HEK293 (cell line): ENCODE results near the gene GBA2.

Source experiments
- CTCF ChIA-PET: fragments of 350-600 bp; formaldehyde crosslinking; extraction: SDS; loops from one replicate; lab custom pipeline; 2021; ENCODE audit warnings: antibody characterized with exemption; lab: Yijun Ruan, JAX
- POLR2A ChIA-PET: fragments of 300-600 bp; formaldehyde crosslinking; extraction: SDS; loops from one replicate; lab custom pipeline; 2020; ENCODE audit warnings: antibody characterized with exemption, inconsistent platforms; lab: Yijun Ruan, JAX
- H3K27ac ChIP-seq: fragments of 200-500 bp; sonication (Bioruptor generic); 2 replicates; pipeline ENCODE4 v1.5.1; 2014; ENCODE audit warnings: low read depth, low read length, control low read depth, inconsistent platforms; ENCODE audit errors: extremely low read depth
- H3K36me3 ChIP-seq, 2 experiments: fragments of 200-500 bp in 1 of 2; sonication (Bioruptor generic) in 1 of 2; 1 replicate in 1 of 2; 2 replicates in 1 of 2; pipeline ENCODE4 v1.5.1; 2014 to 2017; ENCODE audit warnings: inconsistent platforms in 2 of 2, low read length in 2 of 2; ENCODE audit not compliant: control insufficient read depth in 2 of 2, insufficient read depth in 1 of 2
- H3K4me1 ChIP-seq: fragments of 200-500 bp; sonication (Bioruptor generic); 2 replicates; pipeline ENCODE4 v1.5.1; 2014; ENCODE audit warnings: mild to moderate bottlenecking, low read length, inconsistent platforms; ENCODE audit not compliant: control insufficient read depth, insufficient read depth
- H3K4me3 ChIP-seq: 2 replicates; pipeline ENCODE4 v1.5.1; 2011; ENCODE audit warnings: low read depth, mild to moderate bottlenecking, control low read depth, low read length, moderate library complexity
- H3K9me3 ChIP-seq: fragments of 200-500 bp; sonication (Bioruptor generic); 2 replicates; pipeline ENCODE4 v1.5.1; 2014; ENCODE audit warnings: low read depth, low read length, inconsistent platforms; ENCODE audit not compliant: control insufficient read depth, insufficient read depth
- FEZF1 ChIP-seq: fragments of 450-650 bp; formaldehyde crosslinking; IDR thresholded peaks from 2 replicates; pipeline ENCODE4 v1.5.1; 2016; ENCODE audit warnings: missing biosample characterization, missing genetic modification characterization
- REPIN1 ChIP-seq: fragments of 450-650 bp; formaldehyde crosslinking; IDR thresholded peaks from 2 replicates; pipeline ENCODE4 v1.5.1; 2017; ENCODE audit warnings: missing biosample characterization, missing genetic modification characterization, low read depth
- ZBTB21 ChIP-seq: fragments of 450-650 bp; formaldehyde crosslinking; IDR thresholded peaks from 2 replicates; pipeline ENCODE4 v1.5.1; 2017; ENCODE audit warnings: missing biosample characterization, missing genetic modification characterization
- ZBTB8A ChIP-seq: fragments of 450-650 bp; formaldehyde crosslinking; IDR thresholded peaks from 2 replicates; pipeline ENCODE4 v1.5.1; 2016; ENCODE audit warnings: missing biosample characterization, missing genetic modification characterization
- ZIC2 ChIP-seq: fragments of 450-650 bp; formaldehyde crosslinking; IDR thresholded peaks from 2 replicates; pipeline ENCODE4 v1.5.1; 2016; ENCODE audit warnings: missing biosample characterization, missing genetic modification characterization
- ZNF138 ChIP-seq: fragments of 450-650 bp; formaldehyde crosslinking; IDR thresholded peaks from 2 replicates; pipeline ENCODE4 v1.5.1; 2016; ENCODE audit warnings: missing biosample characterization, missing genetic modification characterization, borderline replicate concordance
- ZNF146 ChIP-seq: fragments of 450-650 bp; formaldehyde crosslinking; IDR thresholded peaks from 2 replicates; pipeline ENCODE4 v1.5.1; 2016; ENCODE audit warnings: missing biosample characterization, missing genetic modification characterization
- ZNF175 ChIP-seq: fragments of 450-650 bp; formaldehyde crosslinking; IDR thresholded peaks from 2 replicates; pipeline ENCODE4 v1.5.1; 2016; ENCODE audit warnings: missing biosample characterization, missing genetic modification characterization
- ZNF24 ChIP-seq: fragments of 450-650 bp; formaldehyde crosslinking; IDR thresholded peaks from 2 replicates; pipeline ENCODE4 v1.5.1; 2016; ENCODE audit warnings: missing biosample characterization, missing genetic modification characterization
- ZNF341 ChIP-seq: fragments of 450-650 bp; formaldehyde crosslinking; IDR thresholded peaks from 2 replicates; pipeline ENCODE4; 2016; ENCODE audit warnings: low read depth, missing biosample characterization, missing genetic modification characterization
- ZNF354C ChIP-seq: fragments of 450-650 bp; formaldehyde crosslinking; IDR thresholded peaks from 2 replicates; pipeline ENCODE4 v1.5.1; 2016; ENCODE audit warnings: missing biosample characterization, missing genetic modification characterization, low read depth, borderline replicate concordance
- ZNF394 ChIP-seq: fragments of 450-650 bp; formaldehyde crosslinking; IDR thresholded peaks from 2 replicates; pipeline ENCODE4 v1.5.1; 2016; ENCODE audit warnings: missing biosample characterization, missing genetic modification characterization, mild to moderate bottlenecking, moderate library complexity, borderline replicate concordance
- ZNF416 ChIP-seq: fragments of 450-650 bp; formaldehyde crosslinking; IDR thresholded peaks from 2 replicates; pipeline ENCODE4 v1.5.1; 2016; ENCODE audit warnings: missing biosample characterization, missing genetic modification characterization
- ZNF555 ChIP-seq: fragments of 450-650 bp; formaldehyde crosslinking; conservative IDR thresholded peaks from 2 replicates; pipeline ENCODE4 v1.5.1; 2017; ENCODE audit warnings: missing biosample characterization, mild to moderate bottlenecking, missing genetic modification characterization, inconsistent platforms
- ZNF791 ChIP-seq: fragments of 450-650 bp; formaldehyde crosslinking; IDR thresholded peaks from 2 replicates; pipeline ENCODE4 v1.5.1; 2016; ENCODE audit warnings: missing biosample characterization, missing genetic modification characterization
- ZSCAN30 ChIP-seq: fragments of 450-650 bp; IDR thresholded peaks from 2 replicates; pipeline ENCODE4 v1.5.1; 2018; ENCODE audit warnings: missing biosample characterization, mild to moderate bottlenecking, missing genetic modification characterization, moderate library complexity
- ZXDB ChIP-seq: fragments of 450-650 bp; formaldehyde crosslinking; IDR thresholded peaks from 2 replicates; pipeline ENCODE4 v1.5.1; 2016; ENCODE audit warnings: missing biosample characterization, missing genetic modification characterization
- TF ChIP-seq, protein P1 (sequence below): fragments of 450-650 bp; formaldehyde crosslinking; IDR thresholded peaks from 2 replicates; pipeline ENCODE4 v1.5.1; 2017; ENCODE audit warnings: missing biosample characterization, missing genetic modification characterization
- TF ChIP-seq, protein P2 (sequence below): fragments of 450-650 bp; formaldehyde crosslinking; IDR thresholded peaks from 2 replicates; pipeline ENCODE4 v1.5.1; 2017; ENCODE audit warnings: missing biosample characterization, missing genetic modification characterization
- TF ChIP-seq, protein P3 (sequence below): fragments of 450-650 bp; formaldehyde crosslinking; IDR thresholded peaks from 2 replicates; pipeline ENCODE4 v1.5.1; 2016; ENCODE audit warnings: missing biosample characterization, missing genetic modification characterization
- TF ChIP-seq, protein P4 (sequence below): fragments of 450-650 bp; formaldehyde crosslinking; IDR thresholded peaks from 2 replicates; pipeline ENCODE4 v1.5.1; 2016; ENCODE audit warnings: missing biosample characterization, missing genetic modification characterization, low read depth
- TF ChIP-seq, protein P5 (sequence below): fragments of 450-650 bp; formaldehyde crosslinking; IDR thresholded peaks from 2 replicates; pipeline ENCODE4 v1.5.1; 2016; ENCODE audit warnings: missing biosample characterization, missing genetic modification characterization

Gene GBA2

DNA sequence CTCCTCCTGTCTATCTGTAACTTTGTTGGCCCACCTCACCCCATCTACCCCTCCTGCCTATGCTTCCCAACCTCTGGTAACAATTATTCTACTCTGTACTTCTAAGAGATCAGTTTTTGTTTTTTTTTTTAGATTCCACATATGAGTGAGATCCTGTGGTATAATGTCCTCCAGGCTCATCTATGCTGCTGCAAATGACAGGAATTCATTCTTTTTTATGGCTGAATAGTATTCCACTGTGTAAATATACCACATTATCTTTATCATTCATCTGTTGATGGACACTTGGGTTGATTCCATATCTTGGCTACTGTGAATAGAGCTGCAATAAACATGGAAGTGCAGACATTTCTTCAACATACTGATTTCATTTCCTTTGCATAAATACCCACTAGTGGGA, 34.4 kb upstream of the GBA2 start:
- TF ChIP-seq ZNF394 (tag by site-specific recombination) (no peak), ZNF416 (no peak), REPIN1 (tag by site-specific recombination) (no peak), ZBTB8A (no peak), ZNF24 (no peak), ZIC2 (tag by site-specific recombination) (no peak), ZNF146 (peak; percentile 82)
- TF ChIP-seq, protein P1, sequence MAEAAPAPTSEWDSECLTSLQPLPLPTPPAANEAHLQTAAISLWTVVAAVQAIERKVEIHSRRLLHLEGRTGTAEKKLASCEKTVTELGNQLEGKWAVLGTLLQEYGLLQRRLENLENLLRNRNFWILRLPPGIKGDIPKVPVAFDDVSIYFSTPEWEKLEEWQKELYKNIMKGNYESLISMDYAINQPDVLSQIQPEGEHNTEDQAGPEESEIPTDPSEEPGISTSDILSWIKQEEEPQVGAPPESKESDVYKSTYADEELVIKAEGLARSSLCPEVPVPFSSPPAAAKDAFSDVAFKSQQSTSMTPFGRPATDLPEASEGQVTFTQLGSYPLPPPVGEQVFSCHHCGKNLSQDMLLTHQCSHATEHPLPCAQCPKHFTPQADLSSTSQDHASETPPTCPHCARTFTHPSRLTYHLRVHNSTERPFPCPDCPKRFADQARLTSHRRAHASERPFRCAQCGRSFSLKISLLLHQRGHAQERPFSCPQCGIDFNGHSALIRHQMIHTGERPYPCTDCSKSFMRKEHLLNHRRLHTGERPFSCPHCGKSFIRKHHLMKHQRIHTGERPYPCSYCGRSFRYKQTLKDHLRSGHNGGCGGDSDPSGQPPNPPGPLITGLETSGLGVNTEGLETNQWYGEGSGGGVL (tag by site-specific recombination) = no peak
- Histone ChIP-seq H3K9me3 (no peaks in the 10 kb centered on the region), H3K27ac (no peak overlapping the region), H3K36me3 (peaks cover 4 to 16% of the 10 kb centered on the region in 2 experiments; a peak in 2 of 3 replicates), H3K4me1 (no peaks in the 10 kb centered on the region), H3K4me3 (no peak overlapping the region)
- ChIA-PET POLR2A (no interaction called here), CTCF (no interaction called here)

DNA sequence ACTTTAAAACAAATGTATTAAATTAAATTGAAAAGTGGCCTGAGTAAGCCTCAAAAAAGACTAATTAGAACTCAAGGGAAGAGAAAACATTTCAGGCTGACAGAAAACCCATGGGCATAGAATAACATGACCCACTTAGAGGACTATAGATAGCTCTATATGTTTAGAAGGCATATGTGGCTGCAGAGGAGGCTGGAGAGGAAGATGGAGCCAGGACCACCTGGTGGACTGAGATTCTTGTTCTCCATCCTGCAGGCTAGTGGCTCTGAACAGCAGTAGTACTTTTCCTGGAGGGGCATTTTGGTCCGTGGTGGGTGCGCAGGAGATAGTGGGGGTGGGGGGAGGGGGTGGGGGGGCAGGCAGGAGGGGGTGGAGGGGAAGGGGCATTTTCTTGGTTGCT, 32.0 kb upstream of the GBA2 start:
- Histone ChIP-seq H3K9me3 (no peaks in the 10 kb centered on the region), H3K27ac (no peak overlapping the region), H3K36me3 (peaks cover 4 to 16% of the 10 kb centered on the region in 2 experiments; a peak in 2 of 3 replicates), H3K4me3 (no peak overlapping the region), H3K4me1 (no peaks in the 10 kb centered on the region)
- ChIA-PET CTCF (interaction anchor here (1.5 to 6.3 kb wide), 2 partner anchors 8 to 9 kb away, joined by 11 to 65 read pairs; no protein-coding TSS in a partner anchor), POLR2A (no interaction called here)
- TF ChIP-seq ZNF138 (tag by site-specific recombination) = no peak

DNA sequence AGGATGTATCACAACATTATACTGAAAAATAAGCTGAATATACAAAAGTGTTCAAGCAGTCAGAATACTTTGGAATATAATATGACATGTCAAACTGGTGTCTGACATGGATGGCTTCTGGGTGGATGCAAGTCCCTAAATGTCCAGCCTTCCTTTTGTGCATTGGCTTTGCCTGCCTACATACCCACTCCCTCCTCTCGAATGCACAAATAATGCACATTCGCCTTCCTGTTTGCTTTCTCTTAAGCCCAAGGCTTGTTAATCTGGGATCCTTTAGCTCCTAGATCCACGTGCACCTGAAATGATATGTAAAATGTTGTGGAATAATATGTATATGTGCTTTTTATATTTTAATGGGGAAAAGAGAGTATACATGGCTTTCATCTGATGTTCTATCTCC, 29.5 kb upstream of the GBA2 start:
- peaks cover 2% of the 10 kb centered on the region; the same call in 1 of the 2 replicates for H3K4me1 ChIP-seq
- peaks cover 3 to 10% of the 10 kb centered on the region in 2 experiments; a peak in 2 of 3 replicates for H3K36me3 ChIP-seq
- no peak overlapping the region for H3K27ac ChIP-seq
- H3K9me3 ChIP-seq = no peaks in the 10 kb centered on the region
- peak; percentile 75 for TF ChIP-seq ZNF341 (tag by site-specific recombination)
- TF ChIP-seq, protein P2, sequence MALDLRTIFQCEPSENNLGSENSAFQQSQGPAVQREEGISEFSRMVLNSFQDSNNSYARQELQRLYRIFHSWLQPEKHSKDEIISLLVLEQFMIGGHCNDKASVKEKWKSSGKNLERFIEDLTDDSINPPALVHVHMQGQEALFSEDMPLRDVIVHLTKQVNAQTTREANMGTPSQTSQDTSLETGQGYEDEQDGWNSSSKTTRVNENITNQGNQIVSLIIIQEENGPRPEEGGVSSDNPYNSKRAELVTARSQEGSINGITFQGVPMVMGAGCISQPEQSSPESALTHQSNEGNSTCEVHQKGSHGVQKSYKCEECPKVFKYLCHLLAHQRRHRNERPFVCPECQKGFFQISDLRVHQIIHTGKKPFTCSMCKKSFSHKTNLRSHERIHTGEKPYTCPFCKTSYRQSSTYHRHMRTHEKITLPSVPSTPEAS = no peak
- no peak for TF ChIP-seq ZSCAN30 (tag by site-specific recombination)
- ChIA-PET CTCF (interaction anchor here (0.8 to 6.3 kb wide), 3 partner anchors 10 to 230 kb away, joined by 3 to 65 read pairs (median 4); no protein-coding TSS in a partner anchor), POLR2A (no interaction called here)
- no peak overlapping the region for H3K4me3 ChIP-seq

DNA sequence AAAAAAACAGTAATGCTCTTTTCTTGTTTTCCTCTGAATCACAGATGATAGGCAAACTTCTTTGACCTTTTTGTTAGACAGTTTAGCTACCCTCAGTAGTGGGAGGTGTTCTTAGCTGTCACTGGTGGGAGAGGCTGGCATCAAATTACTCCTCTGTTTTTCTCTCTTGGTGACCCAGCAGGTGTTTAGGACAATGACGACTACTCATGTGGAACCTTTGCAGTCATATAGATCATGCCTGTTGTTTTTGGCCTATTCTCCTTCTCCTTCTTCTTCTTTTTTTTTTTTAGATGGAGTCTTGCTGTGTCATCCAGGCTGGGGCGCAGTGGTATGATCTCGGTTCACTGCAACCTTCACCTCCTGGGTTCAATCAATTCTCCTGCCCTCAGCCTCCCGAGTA, 27.0 kb upstream of the GBA2 start:
- no peak overlapping the region for H3K27ac ChIP-seq
- ChIA-PET CTCF (interaction anchor here (0.6 to 6.3 kb wide), 8 partner anchors 13 to 1107 kb away, joined by 3 to 65 read pairs (median 4); no protein-coding TSS in a partner anchor), POLR2A (no interaction called here)
- TF ChIP-seq ZBTB21 (tag by site-specific recombination) = no peak
- no peak for TF ChIP-seq ZNF555 (tag by site-specific recombination)
- TF ChIP-seq, protein P3, sequence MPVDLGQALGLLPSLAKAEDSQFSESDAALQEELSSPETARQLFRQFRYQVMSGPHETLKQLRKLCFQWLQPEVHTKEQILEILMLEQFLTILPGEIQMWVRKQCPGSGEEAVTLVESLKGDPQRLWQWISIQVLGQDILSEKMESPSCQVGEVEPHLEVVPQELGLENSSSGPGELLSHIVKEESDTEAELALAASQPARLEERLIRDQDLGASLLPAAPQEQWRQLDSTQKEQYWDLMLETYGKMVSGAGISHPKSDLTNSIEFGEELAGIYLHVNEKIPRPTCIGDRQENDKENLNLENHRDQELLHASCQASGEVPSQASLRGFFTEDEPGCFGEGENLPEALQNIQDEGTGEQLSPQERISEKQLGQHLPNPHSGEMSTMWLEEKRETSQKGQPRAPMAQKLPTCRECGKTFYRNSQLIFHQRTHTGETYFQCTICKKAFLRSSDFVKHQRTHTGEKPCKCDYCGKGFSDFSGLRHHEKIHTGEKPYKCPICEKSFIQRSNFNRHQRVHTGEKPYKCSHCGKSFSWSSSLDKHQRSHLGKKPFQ (tag by site-specific recombination) = no peak
- 0 out of 2 replicates have a peak, but pooled peaks have one; percentile 15 for TF ChIP-seq ZXDB (tag by site-specific recombination)
- TF ChIP-seq FEZF1 (tag by site-specific recombination) = peak; percentile 44; the same call in 1 of the 2 replicates
- TF ChIP-seq, protein P4, sequence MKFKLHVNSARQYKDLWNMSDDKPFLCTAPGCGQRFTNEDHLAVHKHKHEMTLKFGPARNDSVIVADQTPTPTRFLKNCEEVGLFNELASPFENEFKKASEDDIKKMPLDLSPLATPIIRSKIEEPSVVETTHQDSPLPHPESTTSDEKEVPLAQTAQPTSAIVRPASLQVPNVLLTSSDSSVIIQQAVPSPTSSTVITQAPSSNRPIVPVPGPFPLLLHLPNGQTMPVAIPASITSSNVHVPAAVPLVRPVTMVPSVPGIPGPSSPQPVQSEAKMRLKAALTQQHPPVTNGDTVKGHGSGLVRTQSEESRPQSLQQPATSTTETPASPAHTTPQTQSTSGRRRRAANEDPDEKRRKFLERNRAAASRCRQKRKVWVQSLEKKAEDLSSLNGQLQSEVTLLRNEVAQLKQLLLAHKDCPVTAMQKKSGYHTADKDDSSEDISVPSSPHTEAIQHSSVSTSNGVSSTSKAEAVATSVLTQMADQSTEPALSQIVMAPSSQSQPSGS (tag by site-specific recombination) = no peak
- no peak for TF ChIP-seq ZNF354C
- no peak for TF ChIP-seq ZNF791 (tag by site-specific recombination)
- TF ChIP-seq, protein P5, sequence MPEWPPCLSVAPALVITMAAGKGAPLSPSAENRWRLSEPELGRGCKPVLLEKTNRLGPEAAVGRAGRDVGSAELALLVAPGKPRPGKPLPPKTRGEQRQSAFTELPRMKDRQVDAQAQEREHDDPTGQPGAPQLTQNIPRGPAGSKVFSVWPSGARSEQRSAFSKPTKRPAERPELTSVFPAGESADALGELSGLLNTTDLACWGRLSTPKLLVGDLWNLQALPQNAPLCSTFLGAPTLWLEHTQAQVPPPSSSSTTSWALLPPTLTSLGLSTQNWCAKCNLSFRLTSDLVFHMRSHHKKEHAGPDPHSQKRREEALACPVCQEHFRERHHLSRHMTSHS = no peak
- TF ChIP-seq ZNF175 = no peak

More for the DNA sequence above, 27.0 kb upstream of the GBA2 start:
- no peaks in the 10 kb centered on the region for H3K9me3 ChIP-seq
- peaks cover 12% of the 10 kb centered on the region for H3K4me1 ChIP-seq
- H3K36me3 ChIP-seq = peaks cover 0 to 6% of the 10 kb centered on the region in 2 experiments; a peak in 1 of 3 replicates
- no peak overlapping the region for H3K4me3 ChIP-seq
